HuH-7.5 (cell line): ENCODE measurements around the gene PPP1R7.

Experiments
- DNase-seq: peaks from one replicate; pipeline ENCODE4 v3.0.0; 2011; ENCODE audit warnings: low spot score

Gene PPP1R7

GRCh38 chr2:241232736-241233575 is 82.7 kb downstream of the PPP1R7 start:
- DNase-seq: no peak
